H9 (cell line): ENCODE data around the gene PARP8. TPM values are rescaled to one million over a fixed set of nuclear protein-coding genes. Genes with fewer than 3 reads are reported as not detected.

Experiments
- DNase-seq: peaks from one replicate; pipeline ENCODE4 v3.0.0-alpha.2; 2017
- H2AFZ ChIP-seq: one replicate; pipeline ENCODE4 v1.6.1; 2013; ENCODE audit warnings: mild to moderate bottlenecking, low read length, control low read depth, moderate library complexity
- H2AK5ac ChIP-seq: 2 replicates; pipeline ENCODE4 v1.6.1; 2013; ENCODE audit warnings: low read length, control low read depth, mixed read lengths; ENCODE audit not compliant: insufficient read length
- H2BK120ac ChIP-seq: one replicate; pipeline ENCODE4 v1.6.1; 2013; ENCODE audit warnings: low read depth, mild to moderate bottlenecking, low read length, control low read depth, inconsistent platforms; ENCODE audit not compliant: poor library complexity, severe bottlenecking
- H2BK12ac ChIP-seq: 2 replicates; pipeline ENCODE4 v1.6.1; 2013; ENCODE audit warnings: low read length, control low read depth, mixed read lengths, low read depth; ENCODE audit not compliant: insufficient read length
- H2BK15ac ChIP-seq: 2 replicates; pipeline ENCODE4 v1.6.1; 2013; ENCODE audit warnings: low read depth, low read length, control low read depth
- H2BK20ac ChIP-seq: one replicate; pipeline ENCODE4 v1.6.1; 2013; ENCODE audit warnings: low read depth, mild to moderate bottlenecking, low read length, control low read depth, inconsistent platforms; ENCODE audit not compliant: poor library complexity, severe bottlenecking
- H2BK5ac ChIP-seq: 2 replicates; pipeline ENCODE4 v1.6.1; 2013; ENCODE audit warnings: low read length, control low read depth, mixed read lengths; ENCODE audit not compliant: insufficient read length
- H3K14ac ChIP-seq: 2 replicates; pipeline ENCODE4 v1.6.1; 2013; ENCODE audit warnings: low read length, control low read depth; ENCODE audit not compliant: insufficient read depth
- H3K18ac ChIP-seq: 2 replicates; pipeline ENCODE4 v1.6.1; 2013; ENCODE audit warnings: low read depth, mild to moderate bottlenecking, mixed read lengths, low read length, control low read depth; ENCODE audit not compliant: insufficient read length
- H3K23ac ChIP-seq: 2 replicates; pipeline ENCODE4 v1.6.1; 2013; ENCODE audit warnings: low read length, control low read depth, mixed read lengths, low read depth; ENCODE audit not compliant: insufficient read length
- H3K23me2 ChIP-seq: 2 replicates; pipeline ENCODE4 v1.6.1; 2013; ENCODE audit warnings: low read depth, mild to moderate bottlenecking, mixed read lengths, low read length, control low read depth; ENCODE audit not compliant: insufficient read length, poor library complexity, severe bottlenecking
- H3K27ac ChIP-seq: 2 replicates; pipeline ENCODE4 v1.5.1; 2013; ENCODE audit warnings: low read length, control low read depth, mixed read lengths, low read depth; ENCODE audit not compliant: insufficient read length
- H3K27me3 ChIP-seq: 2 replicates; pipeline ENCODE4 v1.6.1; 2013; ENCODE audit warnings: low read length, control low read depth, inconsistent platforms; ENCODE audit not compliant: insufficient read depth
- H3K4ac ChIP-seq: 2 replicates; pipeline ENCODE4 v1.6.1; 2013; ENCODE audit warnings: low read depth, mild to moderate bottlenecking, control low read depth, inconsistent platforms, low read length, moderate library complexity
- H3K4me1 ChIP-seq: 2 replicates; pipeline ENCODE4 v1.6.1; 2013; ENCODE audit warnings: low read length, control low read depth, inconsistent platforms; ENCODE audit not compliant: insufficient read depth
- H3K4me2 ChIP-seq: 2 replicates; pipeline ENCODE4 v1.6.1; 2013; ENCODE audit warnings: low read length, control low read depth, mixed read lengths; ENCODE audit not compliant: insufficient read length, insufficient read depth
- H3K56ac ChIP-seq: 2 replicates; pipeline ENCODE4 v1.6.1; 2013; ENCODE audit warnings: low read depth, mild to moderate bottlenecking, mixed read lengths, low read length, control low read depth; ENCODE audit not compliant: insufficient read length
- H3K79me1 ChIP-seq: 2 replicates; pipeline ENCODE4 v1.6.1; 2013; ENCODE audit warnings: low read depth, mild to moderate bottlenecking, moderate library complexity, low read length, control low read depth, inconsistent platforms; ENCODE audit not compliant: insufficient read depth, poor library complexity, severe bottlenecking
- H3K79me2 ChIP-seq: 2 replicates; pipeline ENCODE4 v1.6.1; 2013; ENCODE audit warnings: low read length, control low read depth, inconsistent platforms; ENCODE audit not compliant: insufficient read depth
- H3K9ac ChIP-seq: 2 replicates; pipeline ENCODE4 v1.6.1; 2013; ENCODE audit warnings: low read length, control low read depth, mixed read lengths; ENCODE audit not compliant: insufficient read length; ENCODE audit errors: extremely low read depth
- H3K9me3 ChIP-seq: one replicate; pipeline ENCODE4 v1.6.1; 2013; ENCODE audit warnings: low read depth, low read length, inconsistent platforms; ENCODE audit not compliant: control insufficient read depth
- H3T11ph ChIP-seq: one replicate; pipeline ENCODE4 v1.6.1; 2013; ENCODE audit warnings: mild to moderate bottlenecking, low read length, control low read depth, inconsistent platforms
- H4K20me1 ChIP-seq: one replicate; pipeline ENCODE4 v1.6.1; 2013; ENCODE audit not compliant: control insufficient read depth, insufficient read length, insufficient read depth
- H4K5ac ChIP-seq: 2 replicates; pipeline ENCODE4 v1.6.1; 2013; ENCODE audit warnings: low read depth, mild to moderate bottlenecking, mixed read lengths, low read length, control low read depth; ENCODE audit not compliant: insufficient read length
- H4K8ac ChIP-seq: replicated peaks from 2 replicates; pipeline ENCODE4 v1.6.1; 2013; ENCODE audit warnings: low read length, control low read depth, mixed read lengths, low read depth; ENCODE audit not compliant: insufficient read length
- H4K91ac ChIP-seq: 2 replicates; pipeline ENCODE4 v1.6.1; 2013; ENCODE audit warnings: low read depth, mild to moderate bottlenecking, moderate library complexity, mixed read lengths, low read length, control low read depth; ENCODE audit not compliant: insufficient read length
- H3K27ac Mint-ChIP-seq, 3 experiments: 2 replicates in 2 of 3; 3 replicates in 1 of 3; pipeline ENCODE4 v1.8.0; 2020 to 2021; ENCODE audit warnings: mixed read lengths in 3 of 3, mild to moderate bottlenecking in 1 of 3, moderate library complexity in 1 of 3
- H3K27me3 Mint-ChIP-seq: 2 replicates; pipeline ENCODE4 v1.8.0; 2021; ENCODE audit warnings: low read depth, mild to moderate bottlenecking, moderate library complexity, mixed read lengths
- H3K36me3 Mint-ChIP-seq, 3 experiments: 2 replicates in 2 of 3; 3 replicates in 1 of 3; pipeline ENCODE4 v1.8.0; 2020 to 2021; ENCODE audit warnings: low read depth in 3 of 3, mixed read lengths in 3 of 3; ENCODE audit not compliant: insufficient read depth in 1 of 3
- H3K4me1 Mint-ChIP-seq, 2 experiments: 2 replicates each; pipeline ENCODE4 v1.8.0; 2020; ENCODE audit warnings: mixed read lengths in 2 of 2
- H3K4me3 Mint-ChIP-seq, 2 experiments: 2 replicates in 1 of 2; 3 replicates in 1 of 2; pipeline ENCODE4 v1.8.0; 2020 to 2021; ENCODE audit warnings: mild to moderate bottlenecking in 2 of 2, mixed read lengths in 2 of 2, moderate library complexity in 1 of 2
- H3K9me3 Mint-ChIP-seq, 2 experiments: 2 replicates in 1 of 2; 3 replicates in 1 of 2; pipeline ENCODE4 v1.8.0; 2020; ENCODE audit warnings: mild to moderate bottlenecking in 2 of 2, mixed read lengths in 2 of 2, moderate library complexity in 1 of 2
- CTCF ChIP-seq: fragments of 200-600 bp; sonication (generic); conservative IDR thresholded peaks from 3 replicates; pipeline ENCODE4 v1.8.0; 2021; ENCODE audit warnings: antibody characterized with exemption, mild to moderate bottlenecking
- WGBS: extraction: QIAGEN DNeasy Blood & Tissue Kit; methylation state at CpG from one replicate; pipeline ENCODE4 v1.1.7; 2013; ENCODE audit warnings: missing lambda C conversion rate, low lambda C conversion rate, mixed read lengths; ENCODE audit not compliant: insufficient read length; ENCODE audit errors: extremely low coverage; 5-methylcytosine and 5-hydroxymethylcytosine counted together
- total RNA-seq: library from RNA; stranded (reverse); gene quantifications from 2 replicates; pipeline ENCODE4 v1.2.1, GENCODE V29; 2021

Gene PARP8
- total RNA-seq, 1 experiment from 2014 or later: 34.0 TPM

- no peak overlapping the region for H3K9ac ChIP-seq
- H2BK5ac ChIP-seq: no peak overlapping the region
- Mint-ChIP-seq H3K27ac (no peak overlapping the region), H3K4me1 (no peaks in the 10 kb centered on the region; a peak in 2 of 4 replicates), H3K27me3 (0 out of 2 replicates have a peak, but pooled peaks cover 2% of the 10 kb centered on the region), H3K4me3 (no peak overlapping the region), H3K36me3 (no peaks in the 10 kb centered on the region), H3K9me3 (no peaks in the 10 kb centered on the region)
- H3K27ac ChIP-seq: no peak overlapping the region
- no peaks in the 10 kb centered on the region for H3K79me1 ChIP-seq
- no peak overlapping the region for H2AFZ ChIP-seq
- no peak overlapping the region for H3K18ac ChIP-seq
- no peak for DNase-seq
- no peaks in the 10 kb centered on the region; the same call in 1 of the 2 replicates for H3K79me2 ChIP-seq
- H2BK120ac ChIP-seq: no peak overlapping the region
- no peak overlapping the region for H2AK5ac ChIP-seq
- no peak overlapping the region for H3K4ac ChIP-seq
- TF ChIP-seq CTCF: no peak
- H2BK15ac ChIP-seq: no peak overlapping the region
- H3K4me1 ChIP-seq: no peaks in the 10 kb centered on the region
- H3K23ac ChIP-seq: no peak overlapping the region
- no CpG with 5 or more reads among the region's 2 CpGs for WGBS
- no peak overlapping the region for H2BK20ac ChIP-seq
- H3T11ph ChIP-seq: no peak overlapping the region
- no peak overlapping the region for H4K91ac ChIP-seq
- no peaks in the 10 kb centered on the region for H3K9me3 ChIP-seq
- H3K23me2 ChIP-seq: no peaks in the 10 kb centered on the region
- H3K27me3 ChIP-seq: no peaks in the 10 kb centered on the region
- no peak overlapping the region for H3K14ac ChIP-seq
- no peak overlapping the region for H4K5ac ChIP-seq
- no peaks in the 10 kb centered on the region for H4K20me1 ChIP-seq
- no peak overlapping the region for H3K4me2 ChIP-seq
- H2BK12ac ChIP-seq: no peak overlapping the region
- no peak overlapping the region for H3K56ac ChIP-seq
- no peak overlapping the region for H4K8ac ChIP-seq
Observed at GRCh38 chr5:50655810-50656205, 10.6 kb upstream of the PARP8 start.
